Measurements from ENCODE around the gene PRDX3.
A peak's percentile ranks its signal among the peaks of the same experiment; 100 is the strongest.
"Not testable (repeated sequence)": the region's sequence is repeated elsewhere in the genome, so short reads cannot be mapped to it uniquely, and the experiment has no call there.

Gene PRDX3

DNA sequence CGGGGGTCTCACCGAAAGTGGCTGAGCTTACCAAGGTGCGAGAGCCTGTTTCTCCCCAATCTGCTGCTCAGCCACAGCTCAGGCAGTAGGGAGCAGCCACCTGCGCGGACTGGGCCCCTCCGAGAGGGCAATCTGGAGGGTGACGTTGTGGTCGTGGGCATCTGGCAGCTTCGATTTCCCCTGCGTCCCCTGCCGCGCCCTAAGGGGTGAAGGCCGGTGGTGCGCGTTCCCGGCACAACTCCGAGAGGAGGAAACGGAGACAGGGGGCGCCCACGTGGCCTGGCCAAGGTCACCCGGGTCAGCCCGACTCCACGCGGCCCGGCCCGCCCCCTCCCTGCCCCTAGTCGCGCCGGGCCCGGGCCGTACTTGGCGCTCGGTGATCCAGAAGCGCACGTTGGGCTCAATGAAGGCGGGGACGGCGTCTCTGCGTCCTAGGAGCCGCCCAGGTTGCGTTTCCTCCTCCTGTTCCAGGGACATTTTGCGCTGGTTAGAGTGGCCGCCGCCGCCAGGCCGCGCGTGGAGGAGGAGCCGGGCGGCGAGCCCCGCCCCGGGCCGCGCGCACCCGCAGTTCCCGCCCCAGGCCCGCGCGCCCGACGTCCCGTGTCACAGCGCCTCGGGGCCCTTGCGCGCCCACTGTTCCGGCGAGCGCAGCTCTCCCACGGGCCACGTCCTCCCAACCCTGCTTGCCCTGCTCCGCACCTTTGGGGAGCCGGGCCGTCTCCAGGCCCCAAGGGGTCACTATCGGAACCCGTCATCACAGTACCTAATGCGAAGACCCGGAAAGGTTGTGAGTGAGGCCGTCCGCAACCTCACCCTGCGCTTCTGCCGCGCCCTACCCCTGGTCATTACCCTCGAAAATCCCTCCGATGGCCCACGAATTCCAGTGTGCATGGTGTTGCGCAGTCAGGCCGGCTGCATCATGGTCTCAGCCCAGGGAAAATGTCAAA lies 13.2 kb downstream of the PRDX3 start, which contains the start of gene SFXN4:
Gene SFXN4, minus strand, starts transcription at position 544 of the 947 bp plus-strand sequence. Its CDS starts 67 bp downstream, at position 477.
- peak; percentile 61 for DNase-seq (ENCODE audit: low spot score)

DNA sequence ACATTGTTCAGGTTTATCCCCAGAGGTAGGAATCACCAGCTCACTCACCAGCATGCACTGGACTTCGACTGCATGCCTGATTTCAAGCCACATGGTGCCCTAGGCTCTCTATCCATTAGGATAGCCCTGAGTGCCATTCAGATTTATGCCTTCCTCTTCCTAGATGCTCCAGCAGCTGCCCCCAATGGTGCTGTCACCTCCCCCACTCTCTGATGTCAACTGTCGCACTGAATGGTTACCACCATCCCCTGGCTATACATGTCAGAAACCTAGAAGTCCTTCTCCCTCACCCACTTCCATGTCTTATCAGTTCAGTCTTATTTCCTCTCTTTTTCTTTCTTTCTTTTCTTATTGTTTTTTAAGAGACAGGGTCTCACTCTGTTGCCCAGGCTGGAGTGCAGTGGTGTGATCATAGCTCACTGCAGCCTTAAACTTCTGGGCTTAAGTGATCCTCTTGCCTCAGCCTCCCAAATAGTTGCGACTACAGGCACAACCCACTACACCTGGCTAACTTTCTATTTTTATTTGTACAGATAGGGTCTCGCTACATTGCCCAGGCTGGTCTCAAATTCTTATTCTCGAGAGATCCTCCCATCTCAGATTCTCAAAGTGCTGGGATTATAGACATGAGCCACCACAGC lies 16.0 kb downstream of the PRDX3 start:
- DNase-seq (ENCODE audit: low spot score) = no peak

DNA sequence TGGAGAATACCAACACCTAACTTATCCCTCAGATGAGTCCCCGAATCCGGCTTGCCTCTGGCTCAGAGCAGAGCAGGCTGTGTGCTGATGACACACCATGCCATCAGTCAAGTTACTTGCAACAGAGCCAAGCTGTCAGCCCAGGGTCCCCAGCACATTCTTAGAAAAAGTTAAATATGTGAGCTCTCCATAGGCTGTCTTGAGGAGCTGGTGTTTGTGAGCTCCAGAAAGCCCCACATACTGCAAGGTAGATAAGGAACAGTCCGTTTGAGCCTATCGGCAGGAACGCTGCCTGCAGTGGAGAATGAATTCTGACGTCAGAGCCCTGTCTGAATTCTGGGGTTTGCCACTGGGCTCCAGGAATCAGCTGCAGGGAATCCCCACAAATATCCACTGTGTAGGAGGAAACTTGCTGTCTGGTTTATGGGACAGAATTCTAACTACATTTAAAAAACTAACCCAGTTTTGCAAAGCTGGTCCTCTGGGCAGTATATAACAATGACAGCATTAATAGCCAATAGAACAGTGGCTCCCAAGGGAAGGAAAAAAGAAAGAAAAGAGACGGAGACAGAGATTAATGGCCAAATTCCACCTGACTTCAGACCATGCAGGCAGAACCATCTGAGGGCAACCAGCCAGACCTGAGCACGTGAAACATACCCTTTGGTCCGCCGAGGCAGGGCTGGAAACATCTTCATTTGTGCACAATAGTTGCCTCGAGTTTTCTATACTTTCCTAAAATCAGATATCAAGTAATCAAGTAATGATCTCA lies 16.7 kb downstream of the PRDX3 start:
- no peak for DNase-seq (ENCODE audit: low spot score)

DNA sequence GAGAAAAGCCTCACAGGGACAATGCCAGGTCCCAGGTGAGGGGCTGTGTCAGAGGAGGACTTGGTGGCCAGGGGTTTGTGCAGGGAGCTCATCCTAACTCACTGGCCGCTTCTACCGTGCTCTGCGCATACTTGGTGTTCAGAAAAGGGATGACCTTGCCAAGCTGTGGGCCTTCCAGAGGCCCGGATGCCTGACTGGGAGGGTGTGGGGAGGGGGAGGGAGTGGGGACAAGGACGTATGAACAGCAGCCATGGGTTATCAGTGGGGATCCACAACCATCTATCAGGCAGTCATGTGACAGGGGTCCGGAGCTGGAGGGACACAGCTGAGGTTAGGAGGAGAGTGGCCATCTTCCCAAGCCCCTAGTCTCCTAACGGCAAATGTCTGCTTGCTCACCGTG lies 19.3 kb downstream of the PRDX3 start:
- DNase-seq (ENCODE audit: low spot score) = no peak

DNA sequence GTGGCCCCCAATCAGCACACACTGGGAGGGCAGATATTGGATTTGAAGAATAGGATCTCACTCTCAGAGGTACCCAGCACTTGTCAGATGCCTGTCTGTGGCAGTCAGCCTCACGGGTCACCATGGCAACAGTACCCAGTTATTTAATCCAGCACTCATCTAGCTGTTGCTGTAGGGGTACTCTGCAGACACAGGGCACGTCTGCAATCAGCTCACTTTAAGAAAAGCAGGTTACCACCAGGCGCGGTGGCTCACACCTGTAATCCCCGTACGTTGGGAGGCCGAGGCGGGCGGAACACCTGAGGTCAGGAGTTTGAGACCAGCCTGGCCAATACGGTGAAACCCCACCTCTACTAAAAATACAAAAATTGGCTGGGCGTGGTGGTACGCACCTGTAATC lies 25.0 kb downstream of the PRDX3 start:
- DNase-seq (ENCODE audit: low spot score) = no peak

DNA sequence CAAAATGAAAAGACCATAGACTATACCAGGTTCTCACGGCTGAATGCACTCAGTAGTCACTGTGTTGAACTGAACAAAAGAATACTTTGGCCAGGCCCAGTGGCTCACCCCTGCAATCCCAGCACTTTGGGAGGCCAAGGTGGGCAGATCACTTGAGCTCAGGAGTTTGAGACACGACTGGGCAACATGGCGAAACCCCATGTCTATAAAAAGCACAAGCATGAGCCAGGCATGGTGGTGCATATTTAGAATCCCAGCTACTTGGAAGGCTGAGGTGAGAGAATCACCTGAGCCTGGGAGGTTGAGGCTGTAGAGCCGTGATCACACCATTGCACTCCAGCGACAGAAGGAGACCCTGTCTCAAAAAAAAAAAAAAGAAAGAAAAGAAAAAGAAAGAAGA lies 25.6 kb downstream of the PRDX3 start:
- DNase-seq (ENCODE audit: low spot score) = no peak

DNA sequence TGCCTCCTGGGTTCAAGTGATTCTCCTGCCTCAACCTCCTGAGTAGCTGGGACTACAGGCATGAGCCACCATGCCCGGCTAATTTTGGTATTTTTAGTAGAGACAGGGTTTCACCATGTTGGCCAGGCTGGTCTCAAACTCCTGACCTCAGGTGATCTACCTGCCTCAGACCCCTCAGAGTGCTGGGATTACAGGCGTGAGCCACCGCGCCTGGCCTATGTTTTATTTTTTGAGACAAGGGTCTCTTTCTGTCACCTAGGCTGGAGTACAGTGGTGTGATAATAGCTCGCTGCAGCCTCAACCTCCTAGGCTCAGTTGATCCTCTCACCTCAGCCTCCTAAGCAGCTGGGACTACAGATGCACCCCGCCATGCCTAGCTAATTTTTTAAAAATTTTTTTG lies 27.0 kb downstream of the PRDX3 start:
- DNase-seq (ENCODE audit: low spot score) = not testable (repeated sequence)

DNA sequence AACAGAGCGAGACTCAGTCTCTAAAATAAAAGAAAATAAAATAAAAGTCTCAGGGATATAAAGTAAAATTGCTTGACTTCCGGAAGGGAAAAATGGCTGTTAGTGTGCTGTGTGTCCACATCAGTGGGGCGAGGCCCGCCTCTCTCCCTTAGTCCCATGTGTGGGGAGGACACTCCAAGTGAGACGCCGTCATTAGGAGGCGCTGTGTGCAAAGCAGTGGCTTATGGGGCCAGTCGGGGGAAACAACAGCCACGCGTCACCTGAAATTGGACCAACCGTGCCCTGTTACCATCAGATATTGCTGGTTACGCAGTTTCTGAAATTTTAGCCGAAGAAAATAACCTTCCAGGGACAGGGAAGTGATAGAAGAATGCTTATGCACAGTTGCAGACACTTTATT lies 28.9 kb downstream of the PRDX3 start:
- no peak for DNase-seq (ENCODE audit: low spot score)

DNA sequence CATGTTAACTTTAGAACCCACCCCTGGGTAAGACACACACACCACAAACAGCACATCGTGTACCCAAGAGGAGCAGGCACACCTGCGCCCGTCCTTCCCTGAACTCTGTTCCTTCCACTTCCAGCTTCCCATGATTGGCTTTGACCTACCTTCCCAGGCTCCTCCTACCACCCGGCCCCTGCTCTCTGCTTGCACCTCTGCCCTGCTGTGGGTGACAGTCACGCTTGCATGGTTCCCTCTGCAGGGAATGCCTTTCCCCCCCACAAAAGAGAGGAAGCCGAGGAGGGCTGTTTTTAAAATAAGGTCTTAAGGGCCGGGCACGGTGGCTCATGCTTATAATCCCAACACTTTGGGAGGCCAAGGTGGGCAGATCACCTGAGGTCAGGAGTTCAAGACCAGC lies 29.5 kb downstream of the PRDX3 start:
- no peak for DNase-seq (ENCODE audit: low spot score)

DNA sequence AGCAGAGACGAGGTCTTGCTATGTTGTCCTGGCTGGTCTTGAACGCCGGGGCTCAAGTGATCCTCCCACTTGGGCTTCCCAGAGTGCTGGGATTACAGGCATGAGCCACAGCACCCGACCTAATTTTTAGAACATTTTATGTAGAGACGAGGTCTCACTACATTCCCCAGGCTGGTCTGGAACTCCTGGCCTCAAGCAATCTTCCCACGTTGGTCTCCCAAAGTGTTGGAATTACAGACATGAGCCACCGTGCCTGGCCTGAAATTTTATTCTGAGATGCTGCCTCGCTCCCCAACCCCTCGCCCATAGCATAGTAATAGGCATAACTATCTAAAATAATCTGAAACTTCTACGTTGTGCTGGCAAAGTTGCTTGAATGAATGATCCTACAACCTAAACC lies 35.0 kb downstream of the PRDX3 start:
- DNase-seq (ENCODE audit: low spot score) = no peak

DNA sequence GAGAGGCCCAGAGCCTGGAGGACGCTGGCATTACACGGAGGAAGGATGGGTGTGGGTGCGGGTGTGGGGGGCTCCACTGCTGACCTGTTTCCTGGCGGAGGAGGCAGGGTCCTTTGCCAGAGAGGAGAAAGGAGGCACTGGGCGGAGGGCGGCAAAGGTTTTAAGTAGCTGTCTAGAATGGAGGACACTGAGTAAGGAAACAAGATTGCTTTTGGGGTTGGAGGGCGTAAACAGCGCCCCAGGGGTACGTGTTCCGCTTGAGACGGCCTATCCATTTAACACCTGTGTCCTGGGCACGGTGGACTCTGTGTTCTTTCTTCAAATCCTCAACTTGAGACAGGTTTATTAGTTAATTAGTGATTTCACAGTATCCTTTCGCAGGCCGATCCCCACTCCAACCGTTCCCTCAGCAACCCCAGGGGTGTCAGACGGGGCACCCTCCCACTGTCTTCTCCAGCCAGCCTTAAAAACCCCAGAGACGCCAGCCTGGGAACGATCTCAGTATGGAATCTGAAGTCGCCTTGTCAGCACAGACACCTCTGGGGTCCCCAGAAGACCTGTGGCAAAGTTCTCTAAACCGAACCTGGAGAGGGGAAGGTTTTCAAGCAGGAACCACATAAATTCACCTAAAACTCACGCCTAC lies 37.9 kb downstream of the PRDX3 start:
- no peak for DNase-seq (ENCODE audit: low spot score)

DNA sequence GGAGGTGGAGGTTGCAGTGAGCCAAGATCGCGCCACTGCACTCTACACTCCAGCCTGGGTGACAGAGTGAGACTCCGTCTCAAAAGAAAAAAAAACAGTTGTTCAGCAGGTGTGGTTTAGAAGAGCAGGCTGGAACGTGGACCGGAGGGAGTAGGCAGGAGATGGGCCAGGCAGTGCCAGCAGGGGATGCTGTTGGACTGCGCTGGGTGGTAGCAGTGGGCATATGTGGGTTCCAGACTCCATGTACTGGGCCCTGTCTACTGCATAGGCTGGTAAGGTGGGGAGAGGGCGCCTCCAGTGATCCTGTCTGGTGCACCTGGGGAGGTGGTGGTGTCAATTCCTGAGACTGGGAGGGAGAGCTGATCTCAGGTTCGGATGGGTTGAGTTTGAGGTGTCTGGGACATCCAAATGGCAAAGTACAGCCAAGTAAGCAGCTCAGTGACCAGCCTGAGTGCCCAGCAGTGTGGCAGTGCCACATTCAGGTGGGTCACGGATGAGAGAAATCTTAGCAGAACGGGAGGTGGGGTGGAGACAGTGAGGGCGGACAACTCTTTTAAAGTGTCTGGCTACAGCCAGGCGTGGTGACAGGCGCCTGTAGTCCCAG lies 39.0 kb downstream of the PRDX3 start:
- DNase-seq (ENCODE audit: low spot score) = peak; percentile 32

DNA sequence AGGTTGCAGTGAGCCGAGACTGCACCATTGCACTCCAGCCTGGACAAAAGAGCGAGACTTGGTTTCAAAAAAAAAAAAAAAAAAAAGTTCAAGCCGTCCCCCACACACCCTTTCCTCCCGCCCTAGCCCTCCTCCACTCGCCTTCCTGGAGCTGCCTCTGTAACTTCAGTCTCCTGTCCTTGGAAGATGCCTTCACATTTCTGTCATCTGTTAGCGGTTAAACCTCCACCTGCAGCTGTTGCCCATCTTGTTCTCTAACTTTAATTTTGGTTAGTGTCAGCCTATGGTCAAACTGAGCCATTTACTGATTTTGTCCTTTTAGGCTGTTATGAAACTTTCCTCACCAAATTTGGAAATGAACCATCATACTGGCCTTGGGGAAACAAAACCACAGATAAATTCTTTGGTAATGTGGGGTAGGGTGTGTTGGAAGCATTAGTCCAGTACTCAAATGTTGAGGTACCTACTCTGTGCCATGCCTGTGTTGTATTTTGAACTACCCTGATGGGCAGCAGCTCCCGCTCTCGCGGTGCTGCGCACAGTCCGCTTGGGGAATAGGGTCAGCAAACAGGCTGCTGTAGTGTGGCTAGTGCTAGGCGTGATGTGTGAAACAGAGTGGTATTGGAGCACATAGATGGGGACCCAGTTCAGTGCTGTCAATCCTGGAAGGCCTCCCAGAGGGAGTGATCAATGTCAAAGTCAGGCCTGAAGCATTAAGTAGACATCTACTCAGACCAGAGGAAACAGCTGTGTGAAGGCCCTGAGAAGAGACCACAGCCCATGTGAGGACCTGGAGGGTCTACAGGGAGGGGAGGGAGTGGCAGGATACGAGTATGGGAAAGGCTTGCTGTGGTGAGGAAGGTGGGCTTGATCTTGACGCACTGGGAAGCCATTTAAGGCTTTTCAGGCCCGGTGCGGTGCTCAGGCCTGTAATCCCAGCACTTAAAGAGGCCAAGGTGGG lies 40.0 kb downstream of the PRDX3 start:
- no peak for DNase-seq (ENCODE audit: low spot score)

DNA sequence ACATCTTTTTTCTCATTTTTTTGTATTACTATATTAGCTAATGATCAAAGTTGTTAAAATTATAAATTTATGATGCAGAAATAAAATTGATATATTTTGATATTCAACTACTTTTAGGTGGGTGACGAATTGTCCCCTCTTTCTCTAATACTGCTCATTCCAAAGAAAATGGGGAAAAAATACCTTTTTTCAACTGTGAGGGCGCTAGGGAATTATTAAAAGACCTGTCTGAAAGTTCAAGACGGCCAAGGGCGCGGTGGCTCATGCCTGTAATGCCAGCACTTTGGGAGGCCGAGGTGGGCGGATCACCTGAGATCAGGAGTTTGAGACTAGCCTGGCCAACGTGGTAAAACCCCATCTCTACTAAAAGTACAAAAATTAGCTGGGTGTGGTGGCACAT lies 40.7 kb downstream of the PRDX3 start:
- not testable (repeated sequence) for DNase-seq (ENCODE audit: low spot score)

DNA sequence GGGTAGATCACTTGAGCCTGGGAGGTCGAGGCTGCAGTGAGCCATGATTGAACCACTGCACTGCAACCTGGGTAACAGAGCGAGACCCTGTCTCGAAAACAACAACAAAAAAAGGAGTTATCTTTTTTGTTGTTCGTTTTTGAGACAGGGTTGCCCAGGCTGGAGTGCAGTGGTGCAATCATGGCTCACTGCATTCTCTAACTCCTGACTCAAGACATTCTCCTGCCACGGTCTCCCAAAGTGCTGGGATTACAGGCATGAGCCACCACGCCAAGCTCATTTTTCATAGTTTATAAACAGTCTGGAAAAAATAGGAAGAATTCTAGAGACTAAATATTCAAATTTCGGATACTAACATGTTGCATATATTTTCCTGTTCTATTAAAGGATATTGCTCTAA lies 42.5 kb downstream of the PRDX3 start:
- no peak for DNase-seq (ENCODE audit: low spot score)

DNA sequence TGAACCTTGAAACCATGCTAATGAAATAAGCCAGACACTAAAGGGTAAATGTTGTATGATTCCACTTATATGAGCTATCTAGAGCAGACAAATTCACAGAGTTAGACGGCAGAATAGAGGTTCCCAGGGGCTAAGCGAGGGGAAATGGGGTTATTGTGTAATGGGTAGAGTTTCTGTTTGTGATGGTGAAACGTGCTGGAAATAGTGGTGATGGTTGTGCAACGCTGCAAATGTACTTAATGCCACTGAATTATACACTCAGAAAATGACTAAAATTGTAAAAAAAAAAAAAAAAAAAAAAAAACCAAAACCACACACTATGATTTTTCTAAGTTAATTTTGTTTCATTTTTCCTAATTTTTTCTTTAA lies 43.1 kb downstream of the PRDX3 start:
- no peak for DNase-seq (ENCODE audit: low spot score)

DNA sequence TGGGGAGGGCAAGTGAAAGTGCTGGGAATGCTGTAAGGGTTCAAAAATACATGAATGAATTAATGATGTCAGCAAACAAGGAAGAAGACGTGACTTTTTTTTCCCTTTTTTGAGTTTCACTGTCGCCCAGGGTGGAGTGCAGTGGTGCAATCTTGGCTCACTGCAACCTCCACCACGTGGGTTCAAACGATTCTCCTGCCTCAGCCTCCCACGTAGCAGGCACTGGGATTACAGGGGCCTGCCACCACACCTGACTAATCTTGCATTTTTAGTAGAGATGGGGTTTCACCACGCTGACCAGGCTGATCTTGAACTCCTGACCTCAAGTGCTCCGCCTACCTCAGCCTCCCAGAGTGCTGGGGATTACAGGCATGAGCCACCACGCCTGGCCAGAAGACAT lies 44.7 kb downstream of the PRDX3 start:
- DNase-seq (ENCODE audit: low spot score) = no peak

DNA sequence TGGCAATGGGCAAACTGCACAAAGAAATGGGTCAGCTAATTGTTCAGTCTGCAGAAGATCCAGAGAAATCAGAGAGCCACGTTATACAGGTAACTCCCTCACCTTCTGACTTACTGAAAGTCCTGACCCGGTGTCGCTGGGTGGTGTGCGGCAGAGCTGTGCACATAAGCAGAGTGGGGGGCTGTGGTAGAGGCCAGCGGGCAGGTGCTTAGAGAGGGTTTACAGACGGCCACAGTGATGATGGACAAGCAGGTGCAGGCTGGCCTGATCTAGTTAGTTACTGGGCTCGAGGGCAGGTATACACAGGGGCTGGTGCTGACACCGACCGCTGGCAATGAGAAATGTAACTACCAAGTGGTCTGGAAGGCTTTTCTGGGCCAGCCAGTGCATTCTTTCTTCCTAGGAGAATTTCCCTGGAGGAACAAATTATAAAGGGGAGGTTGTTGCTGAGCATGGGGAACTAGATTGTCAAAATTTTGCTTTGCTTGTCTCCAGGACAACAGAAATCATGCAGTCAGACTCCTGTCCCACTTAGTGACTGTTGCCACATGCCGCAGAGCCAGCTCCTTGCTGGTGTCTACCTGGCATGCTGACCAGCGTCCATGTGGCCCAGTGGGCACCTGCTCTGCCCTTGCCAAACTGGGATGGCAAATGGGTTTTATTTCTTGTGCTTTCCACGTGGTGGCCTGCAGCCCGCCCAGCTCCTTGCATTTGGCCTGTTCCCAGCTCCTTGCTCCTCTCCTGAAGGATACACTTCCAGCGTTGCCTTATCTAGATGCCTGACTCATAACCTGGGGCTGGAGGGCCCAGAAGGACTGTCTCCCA lies 45.9 kb downstream of the PRDX3 start:
- DNase-seq (ENCODE audit: low spot score) = no peak

DNA sequence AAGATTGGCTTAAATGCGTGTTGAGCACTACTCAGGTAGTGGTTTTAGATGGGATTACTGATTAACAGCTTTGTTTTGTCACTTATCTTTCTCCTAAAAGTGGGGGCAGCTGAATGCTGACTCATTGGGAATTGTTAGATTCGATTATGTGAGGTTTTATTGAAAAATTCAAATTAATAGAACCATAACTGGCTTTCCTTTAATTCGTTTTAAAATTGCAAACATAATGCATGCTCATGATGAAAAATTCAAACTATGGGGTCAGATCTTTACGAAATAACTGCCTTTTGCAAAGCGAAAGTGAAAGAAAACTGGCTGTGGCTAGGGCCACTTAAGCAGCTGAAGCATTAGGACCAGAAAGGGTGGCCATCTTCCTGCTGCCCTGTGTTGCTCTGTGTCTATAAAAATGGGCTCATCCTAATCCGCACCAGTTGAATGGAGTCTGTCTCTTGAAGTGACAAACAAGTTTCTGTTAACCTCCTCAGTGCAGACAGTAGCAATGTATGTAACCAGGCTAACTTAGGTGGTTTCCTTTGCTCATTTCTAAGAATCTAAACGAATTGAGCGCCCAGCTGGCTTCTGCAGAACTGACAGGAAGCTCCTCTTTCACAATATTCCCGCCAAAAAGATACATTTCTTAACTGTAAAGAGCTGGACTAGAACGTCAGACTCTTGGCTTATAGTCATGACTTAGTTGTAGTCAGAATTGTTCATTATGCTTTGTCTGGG lies 46.9 kb downstream of the PRDX3 start:
- DNase-seq (ENCODE audit: low spot score) = peak; percentile 43

Measured in SW480 (cell line).